ENCODE data around the gene PTPN4.
"Not testable (repeated sequence)": the region's sequence is repeated elsewhere in the genome, so short reads cannot be mapped to it uniquely, and the experiment has no call there.

PTPN4 gene

DNA sequence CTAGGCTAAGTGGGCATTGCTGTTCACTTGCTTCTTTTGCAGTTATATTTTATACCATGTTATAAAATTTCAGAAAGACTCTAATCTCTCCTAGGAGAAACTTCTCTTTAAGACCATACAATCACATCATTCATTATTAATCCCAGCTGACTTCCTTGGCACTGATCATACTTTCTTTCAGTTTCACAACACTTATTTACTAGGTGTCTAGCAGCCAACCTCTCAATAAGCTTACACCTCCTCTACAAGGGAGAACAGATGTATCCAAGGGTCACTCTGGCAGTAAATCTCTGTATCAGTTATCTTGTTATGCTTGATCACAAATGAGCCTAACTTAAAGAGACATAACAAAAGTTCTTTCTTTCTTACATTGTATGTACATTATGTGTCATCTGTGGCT is 183.3 kb downstream of the PTPN4 start:
- no peak for DNase-seq (ENCODE audit: low read depth)

DNA sequence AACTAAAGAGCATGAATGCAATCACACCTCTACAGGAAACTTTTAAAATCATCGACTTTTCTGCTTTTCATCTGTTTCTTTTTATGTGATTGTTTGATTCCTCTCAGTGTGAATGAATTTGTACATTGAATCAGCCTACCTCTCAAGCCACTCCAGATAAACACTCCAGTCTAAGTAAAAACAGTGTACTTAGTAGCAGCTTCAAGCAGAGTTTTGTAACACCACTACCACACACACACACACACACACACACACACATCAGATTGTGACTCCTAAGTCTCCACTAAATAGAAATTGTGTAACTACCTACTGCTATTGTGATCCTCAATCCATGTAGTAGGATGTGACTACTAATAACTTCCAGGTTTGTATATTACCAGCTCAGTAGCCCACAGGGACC is 187.8 kb downstream of the PTPN4 start:
- DNase-seq (ENCODE audit: low read depth): no peak

DNA sequence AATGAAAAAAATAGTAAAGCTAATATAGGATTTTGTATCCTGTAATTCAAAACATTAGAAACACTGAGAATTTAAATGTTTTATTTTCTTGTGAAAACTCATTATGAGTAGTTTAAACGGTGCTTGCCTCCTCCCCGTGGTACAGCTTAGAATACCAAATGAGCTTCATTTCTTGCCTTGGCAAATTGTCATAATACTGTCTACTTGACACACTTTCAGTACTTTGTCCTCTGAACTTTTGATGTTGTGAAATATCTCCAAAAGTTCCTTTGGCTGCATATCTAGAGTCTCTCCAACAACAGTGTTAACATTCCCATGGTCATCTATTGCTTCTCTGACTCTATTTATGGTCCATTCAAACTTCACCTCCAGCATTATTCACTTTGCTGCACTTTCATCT is 191.2 kb downstream of the PTPN4 start:
- DNase-seq (ENCODE audit: low read depth): no peak

DNA sequence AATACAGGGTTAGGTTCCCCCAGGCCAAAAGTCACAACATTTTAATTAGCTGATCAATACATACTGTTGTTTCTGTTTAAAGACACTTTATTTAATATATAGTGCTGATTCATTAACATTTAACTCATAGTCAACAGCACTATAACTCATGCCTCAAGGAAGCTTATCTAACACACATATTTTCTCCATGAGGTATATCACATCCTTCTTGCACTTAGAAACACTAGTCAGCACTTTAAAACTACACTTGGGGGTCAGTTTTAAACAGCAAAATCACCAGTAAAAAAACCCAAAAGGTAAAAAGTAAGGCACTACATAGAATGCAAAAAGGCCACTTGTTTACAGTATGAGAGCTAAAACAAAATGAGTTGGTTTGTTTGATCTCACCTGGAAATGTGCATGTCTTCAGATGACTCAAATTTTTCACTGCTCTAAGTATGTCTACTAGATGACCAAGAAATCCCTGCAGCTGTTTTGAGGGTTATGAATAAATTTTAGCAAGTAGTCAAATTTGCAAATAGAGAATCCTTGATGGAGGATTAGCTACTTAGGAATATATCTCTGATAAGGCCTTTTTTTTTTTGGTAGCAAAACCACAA is 199.0 kb downstream of the PTPN4 start:
- peak; percentile 66 for DNase-seq (ENCODE audit: low read depth)

DNA sequence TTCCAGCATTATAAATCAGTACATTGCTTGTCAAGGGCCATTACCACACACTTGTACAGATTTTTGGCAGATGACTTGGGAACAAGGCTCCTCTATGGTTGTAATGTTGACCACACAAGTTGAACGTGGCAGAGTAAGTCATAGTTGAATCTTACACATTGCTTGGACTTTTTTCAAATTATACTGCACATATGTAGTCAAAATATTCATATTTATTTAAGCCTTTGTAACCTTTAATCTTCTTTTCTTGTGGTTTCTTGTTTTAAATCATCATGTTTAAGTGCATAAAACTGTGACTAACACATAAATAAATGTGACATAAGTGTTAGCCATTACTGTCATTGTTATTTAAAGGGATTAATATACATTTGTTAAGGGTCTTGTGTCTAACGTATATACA is 201.1 kb downstream of the PTPN4 start:
- DNase-seq (ENCODE audit: low read depth): no peak

DNA sequence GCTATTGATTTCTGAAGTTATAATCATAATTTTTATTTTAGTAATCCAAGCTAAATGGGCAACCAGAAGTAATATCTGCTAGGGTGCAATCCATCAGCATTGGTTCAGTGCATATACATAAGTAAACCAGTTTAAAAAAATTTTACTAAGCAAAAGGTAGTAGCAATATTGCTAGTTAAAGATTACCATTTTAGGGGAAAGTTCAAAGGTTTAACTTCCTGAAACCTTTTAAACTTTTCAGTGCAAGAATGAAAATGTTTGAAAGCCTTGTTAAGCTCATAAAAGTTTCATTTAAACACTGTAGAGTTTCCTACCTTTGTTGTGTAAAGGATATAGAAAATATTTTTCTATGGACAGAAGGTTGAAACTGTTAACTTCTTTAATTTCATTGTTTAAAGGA is 222.2 kb downstream of the PTPN4 start:
- DNase-seq (ENCODE audit: low read depth): no peak

DNA sequence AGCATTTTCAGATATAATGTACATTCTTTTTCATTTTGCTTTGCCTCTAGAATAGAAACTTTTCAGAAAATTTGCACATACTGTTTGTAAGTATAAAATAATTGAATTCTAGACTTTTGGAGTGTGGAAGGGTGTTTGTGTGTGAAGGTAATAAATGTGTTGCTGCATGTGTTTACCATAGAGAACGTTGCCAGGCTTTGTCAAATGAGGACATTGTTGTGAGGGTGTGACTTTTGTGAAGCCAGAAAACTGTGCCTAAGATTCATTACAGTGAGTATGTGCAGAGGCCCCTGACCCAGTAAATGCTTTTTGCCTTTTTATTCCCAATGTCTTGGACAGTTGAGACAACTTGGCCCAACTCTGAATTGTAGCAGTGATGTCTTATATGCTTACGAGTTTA is 222.8 kb downstream of the PTPN4 start:
- DNase-seq (ENCODE audit: low read depth): no peak

DNA sequence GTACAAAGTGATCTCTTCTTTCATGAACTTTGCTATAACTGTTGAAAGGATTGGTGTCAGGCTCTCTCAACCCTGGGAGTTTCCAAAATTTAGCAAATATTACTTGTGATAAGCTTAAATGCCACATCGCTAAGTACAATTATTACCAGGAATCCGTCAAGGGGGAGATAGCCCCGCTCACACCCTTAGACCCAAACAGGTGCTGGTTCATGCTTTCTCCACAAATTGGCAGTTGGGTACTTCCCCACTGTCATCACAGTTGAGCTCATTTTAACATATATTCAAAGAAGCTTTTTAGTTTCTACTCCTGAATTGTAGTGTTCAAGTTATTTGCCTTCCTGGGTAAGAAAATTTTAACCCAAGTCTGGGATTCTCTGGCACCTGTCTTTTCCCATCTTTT is 223.4 kb downstream of the PTPN4 start:
- no peak for DNase-seq (ENCODE audit: low read depth)

DNA sequence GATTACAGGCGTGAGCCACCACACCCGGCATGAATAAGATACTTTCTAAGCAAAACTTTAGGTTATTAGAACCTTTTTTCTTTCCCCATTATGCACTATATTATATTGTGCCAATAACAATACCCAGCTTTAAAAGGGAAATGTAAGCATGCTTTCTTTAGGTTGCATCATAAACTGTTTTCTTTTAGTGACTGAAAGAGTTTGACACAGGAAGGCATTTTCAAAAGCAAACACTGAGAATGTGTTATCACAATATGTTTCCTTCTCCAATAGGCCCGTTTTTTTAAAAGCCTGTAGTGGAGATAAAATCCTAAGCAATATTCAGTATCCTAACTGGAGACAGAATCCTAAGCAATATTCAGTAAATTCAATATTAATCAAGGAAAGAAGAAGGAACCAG is 236.4 kb downstream of the PTPN4 start:
- no peak for DNase-seq (ENCODE audit: low read depth)

DNA sequence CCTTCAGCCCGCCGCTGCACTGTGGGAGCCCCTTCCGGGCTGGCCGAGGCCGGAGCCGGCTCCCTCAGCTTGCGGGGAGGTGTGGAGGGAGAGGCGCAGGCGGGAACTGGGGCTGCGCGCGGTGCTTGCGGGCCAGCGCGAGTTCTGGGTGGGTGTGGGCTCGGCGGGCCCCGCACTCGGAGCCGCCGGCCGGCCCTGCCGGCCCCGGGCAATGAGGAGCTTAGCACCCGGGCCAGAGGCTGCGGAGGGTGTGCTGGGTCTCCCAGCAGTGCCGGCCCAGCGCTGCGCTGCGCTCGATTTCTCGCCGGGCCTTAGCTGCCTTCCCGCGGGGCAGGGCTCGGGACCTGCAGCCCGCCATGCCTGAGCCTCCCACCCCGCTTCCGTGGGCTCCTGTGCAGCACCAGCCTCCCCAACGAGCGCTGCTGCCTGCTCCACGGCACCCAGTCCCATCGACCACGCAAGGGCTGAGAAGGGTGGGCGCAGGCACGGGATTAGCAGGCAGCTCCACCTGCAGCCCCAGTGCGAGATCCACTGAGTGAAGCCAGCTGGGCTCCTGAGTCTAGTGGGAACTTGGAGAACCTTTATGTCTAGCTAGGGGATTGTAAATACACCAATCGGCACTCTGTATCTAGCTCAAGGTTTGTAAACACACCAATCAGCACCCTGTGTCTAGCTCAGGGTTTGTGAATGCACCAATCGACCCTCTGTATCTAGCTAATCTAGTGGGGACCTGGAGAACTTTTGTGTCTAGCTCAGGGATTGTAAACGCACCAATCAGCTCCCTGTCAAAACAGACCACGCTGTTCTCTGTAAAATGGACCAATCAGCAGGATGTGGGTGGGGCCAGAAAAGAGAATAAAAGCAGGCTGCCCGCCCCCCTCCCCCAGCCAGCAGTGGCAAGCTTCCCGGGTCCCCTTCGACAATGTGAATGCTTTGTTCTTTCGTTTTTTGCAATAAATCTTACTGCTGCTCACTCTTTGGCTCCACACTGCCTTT is 237.5 kb downstream of the PTPN4 start:
- not testable (repeated sequence) for DNase-seq (ENCODE audit: low read depth)

DNA sequence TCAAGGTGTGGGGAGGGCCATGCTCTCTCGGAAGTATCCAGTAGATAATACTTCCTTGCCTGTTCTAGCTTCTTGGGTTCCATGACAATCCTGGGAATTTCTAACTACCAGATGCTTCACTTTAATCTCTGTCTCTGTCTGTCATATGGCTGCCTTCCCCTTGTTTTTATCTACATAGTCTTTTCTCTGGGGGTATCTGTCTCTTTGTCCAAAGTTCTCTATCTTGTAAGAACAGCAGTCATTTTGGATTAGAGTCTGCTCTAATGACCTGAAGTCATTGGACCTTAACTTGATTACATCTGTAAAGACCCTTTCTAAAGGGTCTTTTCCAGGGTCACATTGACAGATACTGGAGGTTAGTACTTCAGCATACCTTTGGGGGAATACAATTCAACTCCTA is 241.7 kb downstream of the PTPN4 start:
- DNase-seq (ENCODE audit: low read depth): no peak

DNA sequence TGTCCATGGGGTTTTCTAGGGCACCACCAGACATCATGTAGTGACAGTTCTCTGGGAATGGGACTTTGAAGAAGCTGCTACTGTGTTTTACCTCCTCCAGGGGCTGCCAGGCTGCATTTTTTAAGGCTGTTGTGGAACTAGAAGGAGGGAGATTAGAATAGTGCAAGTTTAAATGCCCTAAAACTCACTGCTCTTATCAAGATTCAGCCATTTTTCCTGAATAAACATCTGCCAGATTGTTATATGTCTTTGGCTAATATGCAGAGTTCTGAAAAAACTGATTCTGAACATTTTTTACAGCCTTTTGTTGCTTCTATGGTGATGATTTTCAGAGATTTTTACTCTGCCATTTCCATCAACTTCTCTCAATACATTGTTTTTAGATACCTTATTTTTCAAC is 244.5 kb downstream of the PTPN4 start:
- no peak for DNase-seq (ENCODE audit: low read depth)

DNA sequence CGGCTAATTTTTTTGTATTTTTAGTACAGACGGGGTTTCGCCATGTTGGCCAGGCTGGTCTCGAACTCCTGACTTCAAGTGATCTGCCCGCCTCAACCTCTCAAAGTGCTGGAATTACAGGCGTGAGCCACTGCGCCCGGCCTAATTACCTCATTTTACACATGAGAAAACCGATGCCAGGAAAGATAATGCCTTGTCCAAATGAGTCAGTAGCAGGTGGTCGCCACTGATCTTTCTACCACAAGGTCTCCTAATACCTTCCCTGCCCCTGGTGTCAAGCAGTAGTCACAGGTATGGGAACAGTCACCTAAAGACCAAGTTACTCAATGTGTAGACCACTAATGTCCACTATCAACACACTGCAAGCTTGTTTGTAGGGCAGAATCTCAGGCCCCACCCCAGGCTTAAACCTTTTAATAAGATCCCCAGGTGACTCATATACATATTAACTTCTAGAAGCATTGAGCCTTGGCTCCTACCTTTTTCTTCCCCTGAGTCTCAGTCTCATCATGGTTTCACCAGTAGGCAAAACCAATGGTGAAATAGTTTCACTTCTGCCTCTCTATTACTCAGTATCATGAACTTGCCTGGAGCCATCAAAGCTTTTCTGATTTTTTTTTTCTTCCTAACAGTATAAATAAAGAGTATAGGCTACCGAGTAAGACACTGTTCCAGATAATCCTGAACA is 246.3 kb downstream of the PTPN4 start:
- DNase-seq (ENCODE audit: low read depth): peak; percentile 11

DNA sequence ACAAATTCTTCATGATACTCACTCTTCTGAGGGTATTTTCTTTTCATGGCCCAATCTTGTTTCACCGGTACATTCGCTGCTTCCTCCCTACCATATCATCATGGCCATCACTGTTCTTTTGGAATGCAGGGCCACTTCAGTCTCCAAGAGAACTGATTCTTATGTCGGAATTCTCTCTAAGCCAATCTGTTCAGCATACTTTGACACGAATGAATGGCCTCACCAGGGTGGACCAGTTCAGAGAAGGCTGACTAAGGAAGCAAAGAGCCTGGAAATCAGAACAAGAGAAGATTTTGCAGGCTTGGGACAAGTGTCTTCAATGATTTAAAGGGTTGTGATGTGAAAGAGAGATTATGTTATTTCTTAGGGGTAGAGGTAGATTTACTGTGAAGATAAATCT is 248.1 kb downstream of the PTPN4 start:
- no peak for DNase-seq (ENCODE audit: low read depth)

DNA sequence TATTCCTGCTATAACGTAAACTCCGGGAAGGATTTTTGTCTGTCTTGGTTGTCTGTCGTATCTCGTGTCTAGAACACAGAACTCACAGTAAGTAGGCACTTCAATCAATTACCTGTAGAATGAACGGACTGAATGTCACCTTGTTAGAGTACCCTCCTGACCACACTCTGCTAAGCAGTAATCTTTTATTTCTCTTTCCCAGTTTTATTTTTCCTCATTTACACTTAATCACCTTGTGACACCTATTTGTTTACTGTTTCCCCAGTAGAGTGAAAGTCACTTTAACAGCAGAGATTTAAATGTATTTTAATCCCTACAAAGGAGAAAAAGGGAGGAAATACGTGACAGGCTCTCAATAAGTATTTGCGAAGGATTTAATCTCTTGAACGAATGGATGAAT is 252.6 kb downstream of the PTPN4 start:
- no peak for DNase-seq (ENCODE audit: low read depth)

DNA sequence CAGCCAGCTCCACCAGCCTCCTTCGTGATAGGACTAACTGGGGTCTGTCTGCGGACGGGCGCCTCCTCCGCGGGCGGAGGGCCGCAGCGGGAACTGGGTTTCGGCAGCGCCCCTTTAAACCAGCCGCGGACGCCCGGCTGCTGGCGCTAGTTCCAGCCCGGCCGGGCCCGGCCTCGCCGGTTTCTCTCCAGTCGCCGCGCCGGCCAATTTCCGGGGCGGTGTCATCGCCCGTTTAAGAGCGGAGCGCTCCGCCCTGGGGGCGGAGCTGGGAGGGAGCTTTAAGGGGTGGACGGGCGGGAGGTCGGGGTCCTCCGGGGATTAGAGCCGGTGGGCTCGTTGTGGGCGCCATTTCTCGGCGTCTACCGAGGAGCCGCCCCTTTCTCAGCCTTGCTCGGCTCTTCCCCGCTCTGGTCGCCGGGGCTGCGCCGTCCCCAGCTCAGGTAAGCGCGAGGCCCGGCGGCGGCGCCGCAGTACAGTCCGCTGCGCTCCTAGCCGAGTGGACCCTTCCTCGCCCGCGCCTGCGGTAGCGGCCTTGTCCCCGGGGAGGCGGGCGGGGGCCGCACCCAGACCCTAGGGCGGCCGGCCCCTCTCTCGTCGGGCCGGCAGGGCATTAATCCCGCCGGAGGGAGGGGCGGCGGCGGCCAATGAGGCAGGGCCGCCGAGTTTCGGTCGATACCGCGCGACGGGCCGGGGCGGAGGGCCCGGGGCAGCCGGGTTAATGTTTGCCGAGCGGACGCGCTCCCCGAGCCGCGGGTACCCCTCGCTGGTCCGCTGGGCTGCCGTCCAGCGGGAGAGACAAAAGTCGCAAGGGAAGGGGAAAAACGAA is 253.3 kb downstream of the PTPN4 start, which contains the start of gene EPB41L5:
EPB41L5 (plus strand) TSS at position 307 of the 826 bp plus-strand sequence. CDS start 6,008 bp downstream, outside the sequence.
- DNase-seq (ENCODE audit: low read depth): peak; percentile 94

DNA sequence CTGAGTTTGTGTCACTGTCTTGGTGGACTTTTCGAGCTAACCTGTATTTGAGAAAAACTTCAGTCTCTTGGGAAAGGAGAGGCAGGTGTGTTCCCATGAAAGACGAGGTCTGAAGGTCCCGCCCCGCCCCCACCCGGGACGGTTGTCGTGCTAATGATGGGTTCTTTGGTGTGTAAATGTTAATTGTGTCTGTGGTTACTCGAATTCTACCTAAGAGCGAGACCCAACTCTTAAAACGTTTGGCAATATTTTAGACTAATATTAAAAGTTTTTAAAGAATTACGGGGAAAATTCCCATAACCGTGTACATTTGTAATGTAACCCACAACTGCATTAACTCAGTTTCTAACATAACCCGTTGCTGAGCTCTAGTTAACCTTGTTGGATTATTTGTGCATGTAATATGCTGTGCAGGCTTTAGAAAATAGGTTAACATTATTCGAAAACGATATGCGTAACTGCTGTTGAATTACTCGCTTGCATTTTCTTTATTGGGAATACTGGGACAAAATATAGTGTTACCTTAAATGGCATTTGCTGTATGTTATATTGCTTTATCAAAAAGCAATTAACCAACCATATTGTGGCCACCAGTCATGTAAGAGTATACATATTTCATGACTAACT is 254.0 kb downstream of the PTPN4 start:
- DNase-seq (ENCODE audit: low read depth): peak; percentile 7

DNA sequence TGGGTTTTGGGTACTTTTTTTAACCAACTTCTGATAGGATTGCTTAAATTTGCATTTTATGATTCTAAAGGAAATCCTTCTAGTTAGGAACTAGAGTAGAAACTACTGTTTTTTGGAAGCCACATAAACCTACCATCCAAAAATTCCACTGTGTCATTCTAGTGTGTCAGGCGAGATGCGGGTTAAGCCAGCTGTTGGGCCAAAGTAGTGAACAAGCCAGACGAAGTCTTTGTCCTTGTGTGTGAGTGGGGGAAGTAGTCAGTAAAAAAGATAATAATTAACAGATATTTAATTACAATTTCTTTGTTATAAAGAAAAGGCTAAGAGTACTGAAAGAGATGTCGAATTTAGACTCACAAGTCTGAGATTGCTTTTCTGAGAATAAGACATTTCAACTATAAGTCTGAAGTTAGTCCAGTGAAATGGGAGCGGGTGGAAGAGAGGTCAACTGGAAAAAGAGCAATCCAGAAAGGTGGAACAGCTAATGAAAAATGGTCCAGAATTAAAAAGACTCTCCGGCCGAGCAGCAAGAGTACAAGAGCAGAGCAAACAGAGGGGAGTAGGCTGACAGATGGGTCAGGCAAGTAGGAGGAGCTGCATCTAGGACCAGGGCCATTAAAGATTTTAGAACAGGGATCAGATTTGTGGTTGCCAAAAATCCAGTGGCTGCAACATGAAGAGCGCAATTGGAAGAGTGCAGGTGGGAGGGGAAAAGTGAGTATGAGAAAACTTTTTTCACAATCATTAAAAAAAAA is 254.7 kb downstream of the PTPN4 start:
- DNase-seq (ENCODE audit: low read depth): peak; percentile 8

DNA sequence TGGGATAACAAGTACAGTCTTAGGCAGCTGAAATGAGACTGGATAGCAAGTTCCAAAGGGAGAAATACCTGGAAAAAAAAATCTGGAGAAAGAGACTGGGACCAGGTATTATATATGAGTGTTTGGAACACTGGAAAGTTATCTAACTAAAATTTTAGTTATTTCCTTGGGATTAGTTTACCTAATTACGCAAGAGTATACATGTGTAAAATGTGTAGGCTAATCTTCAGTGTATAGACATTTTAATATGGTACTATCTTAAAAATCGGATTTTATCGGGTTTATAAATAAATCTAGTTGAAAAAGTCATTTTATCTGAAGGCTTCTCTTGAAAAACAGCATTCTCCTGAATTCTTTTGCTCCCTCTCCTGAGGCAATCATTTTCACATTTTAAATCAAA is 257.1 kb downstream of the PTPN4 start:
- no peak for DNase-seq (ENCODE audit: low read depth)

DNA sequence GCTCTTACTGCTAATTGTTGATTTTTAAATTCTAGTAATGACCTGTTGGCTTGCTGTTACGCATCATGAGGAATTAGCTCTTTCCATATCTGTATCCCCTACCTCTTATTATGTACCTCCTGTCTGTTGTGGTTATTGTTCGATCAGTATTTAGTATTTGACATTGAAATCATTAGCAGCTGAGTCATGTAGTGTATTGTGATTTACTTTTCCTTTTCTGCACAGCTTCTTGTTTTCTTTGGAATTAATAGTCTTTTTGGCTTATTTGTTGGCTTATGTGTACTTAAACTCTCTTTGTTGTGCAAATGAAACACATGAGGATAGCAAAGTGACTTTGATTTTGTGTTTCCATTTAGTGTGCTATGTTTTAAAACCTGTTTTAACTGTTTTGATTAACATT is 257.5 kb downstream of the PTPN4 start:
- no peak for DNase-seq (ENCODE audit: low read depth)

DNA sequence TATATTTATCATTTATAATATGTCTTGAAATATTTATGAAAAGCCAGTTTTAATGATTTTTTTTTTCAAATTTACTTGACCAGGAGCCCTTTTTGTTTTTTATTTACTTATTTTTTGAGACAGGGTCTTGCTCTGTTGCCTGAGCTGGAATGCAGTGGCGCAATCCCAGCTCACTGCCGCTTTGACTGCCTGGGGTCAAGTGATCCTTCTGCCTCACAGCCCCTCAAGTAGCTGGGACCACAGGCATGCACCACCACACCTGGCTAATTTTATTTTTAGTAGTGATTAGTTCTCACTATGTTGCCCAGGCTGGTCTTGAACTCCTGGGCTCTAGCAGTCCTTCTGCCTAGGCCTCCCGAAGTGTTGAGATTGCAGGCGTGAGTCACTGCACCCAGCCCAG is 258.8 kb downstream of the PTPN4 start:
- no peak for DNase-seq (ENCODE audit: low read depth)

Measured in ELR (cell line).